ENCODE measurements around the gene IL17RE. TPM values are rescaled to one million over a fixed set of nuclear protein-coding genes. Genes with fewer than 3 reads are reported as not detected.
"Not testable (repeated sequence)": the region's sequence is repeated elsewhere in the genome, so short reads cannot be mapped to it uniquely, and the experiment has no call there.

IL17RE gene, protein sequence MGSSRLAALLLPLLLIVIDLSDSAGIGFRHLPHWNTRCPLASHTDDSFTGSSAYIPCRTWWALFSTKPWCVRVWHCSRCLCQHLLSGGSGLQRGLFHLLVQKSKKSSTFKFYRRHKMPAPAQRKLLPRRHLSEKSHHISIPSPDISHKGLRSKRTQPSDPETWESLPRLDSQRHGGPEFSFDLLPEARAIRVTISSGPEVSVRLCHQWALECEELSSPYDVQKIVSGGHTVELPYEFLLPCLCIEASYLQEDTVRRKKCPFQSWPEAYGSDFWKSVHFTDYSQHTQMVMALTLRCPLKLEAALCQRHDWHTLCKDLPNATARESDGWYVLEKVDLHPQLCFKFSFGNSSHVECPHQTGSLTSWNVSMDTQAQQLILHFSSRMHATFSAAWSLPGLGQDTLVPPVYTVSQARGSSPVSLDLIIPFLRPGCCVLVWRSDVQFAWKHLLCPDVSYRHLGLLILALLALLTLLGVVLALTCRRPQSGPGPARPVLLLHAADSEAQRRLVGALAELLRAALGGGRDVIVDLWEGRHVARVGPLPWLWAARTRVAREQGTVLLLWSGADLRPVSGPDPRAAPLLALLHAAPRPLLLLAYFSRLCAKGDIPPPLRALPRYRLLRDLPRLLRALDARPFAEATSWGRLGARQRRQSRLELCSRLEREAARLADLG
- 0.72 TPM for total RNA-seq (ENCODE audit: insufficient read depth, low replicate concordance)

DNA sequence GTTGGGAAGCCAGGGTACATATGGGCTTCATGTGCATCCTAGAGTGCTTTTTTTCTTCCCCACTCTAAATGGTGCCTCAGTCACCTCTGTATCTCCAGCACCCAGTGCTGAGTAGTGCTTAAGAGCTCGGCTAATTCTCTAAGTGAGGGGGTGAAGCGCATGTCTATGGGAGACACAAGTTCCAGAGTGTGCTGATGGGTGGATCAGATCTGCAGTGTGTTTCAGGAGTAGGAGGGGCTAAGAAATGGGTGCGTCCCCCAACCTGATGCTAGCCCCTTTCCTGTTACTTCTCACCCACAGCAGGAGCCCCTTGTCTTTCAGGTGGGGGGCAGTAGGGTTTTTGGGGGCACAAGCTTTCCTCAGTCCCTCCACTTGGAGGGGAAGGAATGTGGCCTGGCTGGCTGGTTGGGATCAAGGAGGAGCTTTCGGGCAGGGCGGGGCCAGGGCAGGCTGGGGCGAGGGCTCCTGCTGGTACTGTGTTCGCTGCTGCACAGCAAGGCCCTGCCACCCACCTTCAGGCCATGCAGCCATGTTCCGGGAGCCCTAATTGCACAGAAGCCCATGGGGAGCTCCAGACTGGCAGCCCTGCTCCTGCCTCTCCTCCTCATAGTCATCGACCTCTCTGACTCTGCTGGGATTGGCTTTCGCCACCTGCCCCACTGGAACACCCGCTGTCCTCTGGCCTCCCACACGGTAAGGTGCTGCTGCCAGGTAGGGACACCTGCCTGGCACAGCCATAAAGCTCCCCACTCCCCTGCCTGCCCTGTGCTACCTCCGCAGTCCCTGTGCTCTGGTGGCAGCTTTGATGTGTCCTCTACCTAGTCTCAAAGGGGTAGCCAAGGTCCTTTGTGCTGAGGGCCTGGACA lies at the start of gene IL17RE:
Gene IL17RE, plus strand, starts transcription at position 477 of the 866 bp plus-strand sequence. Its CDS starts 85 bp downstream, at position 562.
- DNase-seq (ENCODE audit: low spot score): peak; percentile 58

DNA sequence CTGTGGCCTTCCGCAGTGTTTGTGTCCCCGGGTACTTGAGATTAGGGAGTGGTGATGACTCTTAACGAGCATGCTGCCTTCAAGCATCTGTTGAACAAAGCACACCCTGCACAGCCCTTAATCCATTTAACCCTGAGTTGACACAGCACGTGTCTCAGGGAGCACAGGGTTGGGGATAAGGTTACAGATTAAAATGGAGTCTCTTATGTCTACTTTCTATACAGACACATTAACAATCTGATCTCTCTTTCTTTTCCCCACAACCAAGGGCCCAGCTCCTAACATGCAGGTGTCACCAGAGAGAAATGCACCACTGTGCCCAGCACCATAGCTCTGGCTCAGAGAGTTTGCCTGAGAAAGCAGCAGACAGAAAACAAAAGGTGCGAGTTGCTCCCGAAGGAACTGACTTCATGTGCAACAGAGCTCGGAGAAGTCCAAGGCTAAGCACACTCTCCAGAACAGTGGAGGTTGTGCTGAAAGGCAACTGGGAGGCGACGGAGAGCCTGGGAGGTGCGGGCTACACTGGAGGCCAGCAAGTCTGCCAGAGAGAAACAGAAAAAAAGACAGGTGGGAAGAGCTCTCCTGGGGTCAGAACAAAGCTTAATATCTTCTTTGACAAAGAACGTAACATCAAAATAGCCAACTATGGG lies 48.2 kb upstream of the IL17RE start:
- not testable (repeated sequence) for DNase-seq (ENCODE audit: low spot score)

DNA sequence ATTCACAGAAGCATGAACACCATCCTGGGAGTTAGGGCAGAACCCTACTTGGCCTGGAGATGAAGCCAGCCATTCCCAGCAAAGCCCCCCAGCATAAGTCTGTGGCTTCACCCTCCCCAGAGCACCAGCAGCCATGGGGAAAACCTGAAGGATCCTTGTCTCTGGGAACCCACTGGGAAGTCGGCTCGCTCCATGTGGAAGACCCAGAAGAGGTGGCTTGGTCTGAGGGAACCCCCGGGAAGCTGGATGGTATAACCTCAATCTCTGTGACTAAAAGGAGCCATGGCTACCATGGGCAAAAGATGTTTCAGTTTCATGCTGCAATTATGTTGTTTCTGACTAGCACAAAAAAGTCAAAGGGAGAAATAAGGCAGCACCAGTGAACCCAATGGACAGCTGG lies 47.1 kb upstream of the IL17RE start:
- DNase-seq (ENCODE audit: low spot score): no peak

DNA sequence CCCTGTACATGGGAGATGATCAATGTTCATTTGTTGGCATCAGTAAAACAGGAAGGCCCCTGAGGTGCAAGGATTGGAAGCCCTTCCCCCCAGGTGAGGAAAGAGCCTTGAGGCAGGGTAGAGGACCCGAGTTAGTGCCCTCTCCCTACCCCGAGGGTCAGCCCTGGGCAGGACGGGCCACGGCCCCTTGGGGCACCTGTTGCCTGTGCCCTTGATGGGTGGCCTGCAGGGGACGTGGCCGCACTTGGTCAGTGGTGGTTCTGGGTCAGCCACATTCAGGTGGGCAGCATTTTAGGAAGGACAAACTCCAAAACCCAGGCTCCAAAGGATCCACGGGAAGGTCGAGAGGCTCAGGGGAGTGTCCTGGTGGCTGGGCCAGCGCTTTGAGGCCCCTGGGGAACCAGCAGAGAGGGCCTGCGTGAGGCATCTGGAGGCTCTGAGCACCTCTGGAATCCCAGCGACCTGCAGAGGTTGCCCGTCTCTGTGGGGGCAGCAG lies 43.1 kb upstream of the IL17RE start:
- DNase-seq (ENCODE audit: low spot score): no peak

DNA sequence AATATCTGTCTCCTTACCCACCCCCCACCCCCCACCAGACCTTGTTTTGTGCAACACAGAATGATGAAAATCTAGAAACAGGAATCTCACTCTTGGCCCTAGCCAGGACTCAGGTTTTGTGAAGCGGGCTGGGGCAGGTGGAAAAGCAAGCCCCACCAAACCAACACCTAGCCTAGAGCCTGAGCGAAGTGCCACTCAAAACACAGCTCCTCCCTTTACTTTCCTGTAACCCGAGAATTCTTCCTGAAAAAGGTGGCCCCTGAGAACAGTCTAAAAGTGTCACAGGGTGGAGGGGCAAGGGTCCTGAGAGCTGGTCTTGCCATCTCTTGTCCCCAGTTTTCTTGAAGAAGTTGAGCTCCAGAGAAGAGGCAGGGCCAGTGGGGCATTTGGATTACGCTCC lies 41.4 kb upstream of the IL17RE start:
- DNase-seq (ENCODE audit: low spot score): no peak

DNA sequence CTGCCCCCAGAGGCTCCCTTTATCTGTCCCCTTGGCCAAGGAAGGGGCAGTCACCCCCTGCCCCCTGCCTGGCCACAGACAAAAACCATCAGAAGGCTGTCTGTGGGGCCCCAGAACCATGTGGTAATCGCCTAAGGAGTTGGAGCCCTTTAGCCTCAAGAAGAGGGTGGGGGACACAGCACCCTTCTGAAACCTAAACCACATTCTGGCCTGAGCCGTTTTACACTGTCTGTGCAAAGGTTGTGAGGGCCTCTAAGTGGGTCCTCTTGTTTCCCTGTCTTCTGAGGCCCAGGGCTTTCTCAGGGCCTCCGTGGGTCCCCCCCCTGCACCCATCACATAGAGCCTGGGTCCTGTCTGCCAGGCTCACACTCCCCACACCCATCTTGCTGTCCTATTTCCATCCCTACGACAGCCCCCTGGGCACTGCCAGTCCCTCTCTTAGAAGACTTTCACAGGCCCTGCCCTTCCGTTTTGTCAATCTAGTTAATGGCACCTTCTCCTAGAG lies 41.0 kb upstream of the IL17RE start:
- DNase-seq (ENCODE audit: low spot score): no peak

DNA sequence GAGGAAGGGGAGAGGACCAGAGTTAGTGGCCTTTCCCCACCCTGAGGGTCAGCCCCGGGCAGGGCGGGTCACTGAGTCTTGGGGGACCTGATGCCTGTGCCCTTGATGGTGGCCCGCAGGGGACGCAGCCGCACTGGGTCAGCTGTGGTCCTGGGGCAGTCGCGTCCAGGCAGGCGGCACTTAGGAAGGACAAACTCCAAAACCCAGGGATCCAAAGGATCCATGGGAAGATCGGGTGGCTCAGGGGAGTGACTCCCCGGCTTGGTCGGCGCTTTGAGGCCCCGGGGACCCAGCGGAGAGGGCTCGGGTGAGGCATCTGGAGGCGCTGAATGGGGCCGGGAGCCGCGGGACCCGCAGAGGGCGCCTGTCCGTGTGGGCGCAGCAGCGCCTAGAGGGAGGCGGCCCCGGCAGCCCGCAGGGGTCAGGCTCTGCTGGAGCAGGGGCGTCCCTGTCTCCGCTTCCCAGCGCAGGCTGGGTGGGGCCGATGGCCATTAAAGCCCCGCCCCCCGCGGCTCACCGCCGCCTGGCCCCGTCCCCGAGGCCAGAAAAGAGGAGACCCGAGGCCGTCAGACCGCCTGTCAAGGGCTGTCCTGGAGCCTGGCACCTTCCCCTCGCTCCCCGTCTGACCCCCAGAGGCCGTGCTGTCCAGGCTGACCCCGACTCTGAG lies 40.1 kb upstream of the IL17RE start:
- DNase-seq (ENCODE audit: low spot score): peak; percentile 63

DNA sequence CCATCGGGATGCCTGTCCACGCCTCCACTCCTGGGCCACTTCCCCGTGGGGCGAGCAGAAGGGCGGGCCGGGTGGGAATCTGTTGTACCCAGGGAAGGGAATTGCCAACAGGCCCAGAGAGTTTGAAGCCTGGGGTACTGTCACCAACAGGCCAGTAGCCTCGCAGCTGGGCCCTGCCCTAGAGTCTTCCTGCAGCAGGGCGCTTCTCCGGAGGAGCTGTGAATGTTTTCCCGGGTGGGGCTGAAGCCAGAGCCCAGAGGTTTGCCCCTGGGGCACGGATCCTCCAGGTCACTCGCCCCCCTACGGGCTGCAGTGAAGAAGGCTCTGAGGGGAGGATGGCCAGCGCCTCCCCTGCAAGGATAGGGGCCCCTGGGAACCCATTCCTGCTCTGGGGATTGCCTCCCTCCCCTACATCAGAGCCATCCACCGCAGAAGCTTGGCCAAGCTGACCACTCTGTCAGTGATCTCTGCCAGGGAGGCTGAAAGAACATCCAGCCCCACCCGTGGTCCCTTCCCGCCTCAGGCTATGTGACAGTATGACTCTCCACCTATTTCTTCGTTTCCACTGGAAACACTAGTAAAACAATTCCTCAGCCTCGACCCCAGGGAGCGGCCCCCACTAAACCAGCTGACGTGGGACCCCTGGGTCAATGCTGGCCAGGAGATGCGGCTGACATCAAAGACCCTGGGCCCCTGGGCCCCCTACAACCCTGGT lies 39.4 kb upstream of the IL17RE start:
- DNase-seq (ENCODE audit: low spot score): no peak

DNA sequence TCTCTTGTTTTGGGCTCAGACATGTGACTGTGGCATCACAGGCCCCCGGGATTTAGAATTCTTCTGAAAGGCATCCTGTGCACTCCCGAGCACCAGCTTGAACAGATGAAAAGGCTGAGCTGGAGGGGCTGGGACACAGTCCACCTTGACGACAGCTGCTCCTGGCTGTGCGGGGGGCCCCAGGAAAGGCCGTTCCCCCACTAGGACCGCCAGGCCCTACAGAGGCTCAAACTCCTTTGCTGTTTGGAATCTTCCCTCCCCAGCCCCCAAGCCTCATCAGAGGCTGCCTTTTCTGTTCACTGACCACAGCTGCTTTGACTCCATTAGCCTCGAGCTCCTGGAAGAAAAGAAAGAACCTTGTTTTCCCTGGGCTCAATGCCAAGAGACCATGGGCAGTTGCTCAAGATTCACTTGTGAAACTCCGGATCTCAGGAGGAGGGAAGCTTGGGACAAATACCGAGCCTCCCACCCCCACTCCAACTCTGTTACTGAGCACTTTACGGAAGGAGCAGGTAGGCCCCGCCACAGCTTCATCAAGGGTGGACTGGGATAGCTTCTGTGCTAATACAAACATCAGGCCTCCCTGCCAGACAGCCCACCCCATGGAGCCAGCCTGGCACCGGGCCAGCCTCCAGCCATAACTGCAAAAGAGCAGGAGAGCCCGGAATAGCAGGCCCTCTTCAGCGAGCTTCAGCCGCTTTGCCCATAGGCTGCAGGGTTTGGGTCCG lies 38.3 kb upstream of the IL17RE start:
- peak; percentile 88 for DNase-seq (ENCODE audit: low spot score)

DNA sequence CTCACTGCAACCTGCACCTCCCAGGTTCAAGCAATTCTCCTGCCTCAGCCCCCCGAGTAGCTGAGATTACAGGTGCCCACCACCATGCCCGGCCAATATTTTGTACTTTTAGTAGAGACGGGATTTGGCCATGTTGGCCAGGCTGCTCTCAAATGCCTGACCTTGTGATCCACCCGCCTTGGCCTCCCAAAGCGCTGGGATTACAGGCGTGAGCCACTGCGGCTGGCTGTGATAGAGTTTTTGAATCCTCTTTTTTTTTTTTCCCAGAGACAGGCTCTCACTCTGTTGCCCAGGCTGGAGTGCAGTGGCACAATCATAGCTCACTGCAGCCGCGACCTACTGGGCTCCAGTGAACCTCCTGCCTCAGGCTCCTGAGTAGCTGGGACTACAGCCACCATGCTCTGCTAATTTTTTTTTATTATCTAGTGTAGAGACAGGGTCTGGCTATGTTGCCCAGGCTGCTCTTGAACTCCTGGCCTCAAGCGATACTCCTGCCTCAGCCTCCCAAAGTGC lies 37.5 kb upstream of the IL17RE start:
- not testable (repeated sequence) for DNase-seq (ENCODE audit: low spot score)

DNA sequence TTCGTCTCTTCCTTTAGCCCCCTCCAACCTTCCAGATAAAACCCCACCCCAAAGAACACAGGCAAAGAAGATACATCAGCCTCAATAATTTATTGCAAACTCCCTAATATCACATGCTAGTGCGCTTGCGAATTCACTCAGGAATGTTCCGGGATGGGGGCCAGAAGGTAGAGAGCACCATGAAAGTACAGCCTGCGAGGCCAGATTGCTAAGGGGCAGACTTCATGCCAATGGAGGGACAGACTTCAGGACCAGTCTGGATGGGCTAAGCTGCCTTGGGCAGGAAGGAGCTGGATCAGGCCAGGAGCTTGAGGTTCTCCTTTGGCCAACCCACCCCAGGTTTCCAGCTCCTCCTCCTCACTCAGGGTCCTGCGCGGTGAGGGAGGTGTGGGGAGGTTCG lies 36.0 kb upstream of the IL17RE start:
- peak; percentile 74 for DNase-seq (ENCODE audit: low spot score)

DNA sequence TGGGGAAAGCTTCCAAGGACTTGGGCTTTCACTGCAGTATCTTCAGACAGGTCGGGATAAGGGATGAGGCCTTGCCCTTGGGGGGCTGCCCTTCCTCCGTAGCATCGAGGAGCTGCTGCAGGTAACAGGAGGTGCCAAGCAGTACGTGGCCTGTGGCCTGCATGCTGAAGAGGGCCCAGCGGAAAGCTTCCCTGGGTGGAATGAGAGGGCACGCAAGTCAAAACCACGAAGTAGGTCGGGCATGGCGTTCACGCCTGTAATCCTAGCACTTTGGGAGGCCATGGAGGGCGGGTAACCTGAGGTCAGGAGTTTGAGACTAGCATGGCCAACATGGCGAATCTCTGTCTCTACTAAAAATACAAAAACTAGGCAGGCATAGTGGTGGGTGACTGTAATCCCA lies 35.5 kb upstream of the IL17RE start:
- no peak for DNase-seq (ENCODE audit: low spot score)

DNA sequence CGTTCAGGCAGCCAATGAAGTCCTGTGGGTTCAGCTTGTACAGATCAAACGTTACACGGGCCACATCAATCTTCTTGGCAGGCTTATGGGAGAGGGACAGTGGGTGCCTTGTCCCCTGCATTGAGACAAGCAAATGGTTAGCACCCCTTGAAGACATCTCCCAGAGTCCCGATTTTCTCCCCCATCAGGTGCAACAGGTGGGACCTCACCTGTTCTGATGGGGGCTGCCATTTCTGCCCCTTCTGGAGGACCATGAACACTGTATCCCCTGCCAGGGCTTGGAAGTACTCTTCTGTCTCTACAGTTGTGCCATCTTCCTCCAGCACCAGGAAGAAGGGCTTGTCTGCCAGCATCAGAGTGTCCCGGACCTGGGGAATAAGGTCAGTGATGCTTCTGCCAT lies 32.7 kb upstream of the IL17RE start:
- no peak for DNase-seq (ENCODE audit: low spot score)

DNA sequence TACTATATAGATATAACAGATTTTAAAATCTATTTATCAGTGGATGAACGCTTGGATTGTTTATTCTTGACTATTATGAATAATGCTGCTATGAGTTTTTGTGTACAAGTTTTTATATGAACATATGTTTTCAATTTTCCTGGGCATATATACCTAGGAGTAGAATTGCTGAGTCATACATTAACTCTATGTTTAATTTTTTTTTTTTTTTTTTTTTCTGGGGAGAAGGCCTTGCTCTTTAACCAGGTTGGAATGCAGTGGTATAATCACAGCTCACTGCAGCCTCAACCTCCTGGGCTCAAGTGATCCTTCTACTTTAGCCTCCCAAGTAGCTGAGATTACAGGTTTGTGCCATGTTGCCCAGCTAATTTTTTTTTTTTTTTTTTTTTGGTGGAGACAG lies 31.7 kb upstream of the IL17RE start:
- no peak for DNase-seq (ENCODE audit: low spot score)

DNA sequence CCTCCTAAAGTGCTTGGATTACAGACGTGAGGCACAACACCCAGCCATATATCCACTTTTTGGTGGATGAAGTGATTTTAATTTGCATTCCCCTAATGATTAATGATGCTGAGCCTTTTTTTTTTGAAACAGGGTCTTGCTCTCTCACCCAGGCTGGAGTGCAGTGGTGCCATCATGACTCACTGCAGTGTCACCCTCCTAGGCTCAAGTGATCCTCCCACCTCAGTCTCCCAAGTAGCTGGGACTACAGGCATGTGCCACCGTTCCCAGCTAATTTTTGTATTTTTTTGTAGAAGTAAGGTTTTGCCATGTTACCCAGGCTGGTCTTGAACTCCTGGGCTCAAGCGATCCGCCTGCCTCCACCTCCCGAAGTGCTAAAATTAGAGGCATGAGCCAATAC lies 30.6 kb upstream of the IL17RE start:
- DNase-seq (ENCODE audit: low spot score): not testable (repeated sequence)

DNA sequence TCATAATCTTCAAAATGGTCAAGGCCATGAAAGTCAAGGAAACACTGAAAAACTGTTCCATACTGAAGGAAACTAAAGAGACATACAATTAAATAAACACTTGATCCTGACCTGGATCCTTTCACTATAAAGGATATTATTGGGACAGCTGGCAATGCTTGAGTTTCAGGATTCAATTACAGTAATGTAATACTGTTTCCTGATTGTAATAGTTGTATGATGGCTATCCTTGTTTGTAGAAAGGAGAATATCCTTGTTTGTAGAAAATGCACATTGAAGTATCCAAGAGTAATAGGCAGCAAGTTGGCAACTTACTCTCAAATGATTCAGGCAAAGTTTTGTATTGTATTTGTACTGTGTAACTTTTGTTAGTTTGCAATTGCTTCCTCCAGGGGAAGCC lies 27.2 kb upstream of the IL17RE start:
- no peak for DNase-seq (ENCODE audit: low spot score)

DNA sequence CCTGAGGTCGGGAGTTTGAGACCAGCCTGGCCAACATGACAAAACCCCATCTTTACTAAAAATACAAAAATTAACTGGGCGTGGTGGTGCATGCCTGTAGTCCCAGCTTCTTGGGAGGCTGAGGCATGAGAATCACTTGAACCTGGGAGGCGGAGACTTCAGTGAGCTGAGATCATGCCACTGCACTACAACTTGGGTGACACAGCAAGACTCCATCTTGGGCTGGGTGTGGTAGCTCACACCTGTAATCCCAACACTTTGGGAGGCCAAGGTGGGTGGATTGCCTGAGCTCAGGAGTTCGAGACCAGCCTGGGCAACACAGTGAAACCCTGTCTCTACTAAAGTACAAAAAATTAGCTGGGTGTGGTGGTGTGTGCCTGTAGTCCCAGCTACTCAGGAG lies 26.4 kb upstream of the IL17RE start:
- not testable (repeated sequence) for DNase-seq (ENCODE audit: low spot score)

DNA sequence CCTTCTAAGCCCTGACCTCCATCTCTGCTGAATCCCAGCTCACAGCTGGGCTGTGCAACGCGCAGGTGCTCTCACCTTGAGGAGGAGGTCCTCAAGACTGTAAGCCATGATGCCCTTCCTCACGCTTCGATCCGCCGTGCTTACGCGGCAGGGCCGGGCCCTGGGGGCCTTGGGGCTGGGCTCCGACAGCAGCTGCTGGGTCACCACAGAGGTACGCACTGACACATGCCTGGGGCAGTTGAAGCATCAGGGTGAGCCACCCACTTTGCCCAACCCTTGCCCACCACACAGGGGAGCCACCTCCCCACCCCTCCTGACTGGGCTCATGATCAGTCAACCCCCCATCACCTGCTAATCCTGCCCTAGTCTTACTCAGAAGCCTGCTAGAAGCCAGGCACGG lies 25.7 kb upstream of the IL17RE start:
- DNase-seq (ENCODE audit: low spot score): no peak

DNA sequence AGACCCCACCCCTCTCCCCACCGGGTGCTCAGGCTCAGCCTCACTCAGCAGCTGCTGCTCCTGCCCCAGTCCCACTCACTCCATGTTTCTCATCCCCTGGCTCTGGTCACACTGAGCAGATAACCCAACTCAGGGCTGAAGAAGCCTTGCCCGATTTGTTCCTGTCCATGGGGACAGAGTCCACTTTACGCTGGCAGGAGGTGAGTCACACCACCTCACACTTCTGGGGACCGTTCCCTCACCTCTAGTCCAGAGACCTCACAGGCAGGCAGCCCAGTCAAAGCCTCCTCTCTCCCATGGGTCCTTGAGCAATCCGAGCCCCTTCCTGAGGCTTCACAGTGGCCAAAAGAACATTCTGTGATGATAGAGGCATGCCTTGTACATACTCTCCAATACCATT lies 23.9 kb upstream of the IL17RE start:
- no peak for DNase-seq (ENCODE audit: low spot score)

Measured in umbilical cord (tissue), 2 donors.